Stimulated activated CD4-positive, alpha-beta T cell treated with anti-CD3 and anti-CD28 coated beads, TNF-alpha, amount 100 ng/mL, for 48 hours (primary cell): ENCODE results near the gene SRSF12.
"Not testable (repeated sequence)": the region's sequence is repeated elsewhere in the genome, so short reads cannot be mapped to it uniquely, and the experiment has no call there.

Experiments
- DNase-seq, 3 donors: peaks; one replicate each; pipeline ENCODE4 v3.0.0-alpha.2; 2020; ENCODE audit warnings: low read depth in 3 of 3

SRSF12 gene

DNA sequence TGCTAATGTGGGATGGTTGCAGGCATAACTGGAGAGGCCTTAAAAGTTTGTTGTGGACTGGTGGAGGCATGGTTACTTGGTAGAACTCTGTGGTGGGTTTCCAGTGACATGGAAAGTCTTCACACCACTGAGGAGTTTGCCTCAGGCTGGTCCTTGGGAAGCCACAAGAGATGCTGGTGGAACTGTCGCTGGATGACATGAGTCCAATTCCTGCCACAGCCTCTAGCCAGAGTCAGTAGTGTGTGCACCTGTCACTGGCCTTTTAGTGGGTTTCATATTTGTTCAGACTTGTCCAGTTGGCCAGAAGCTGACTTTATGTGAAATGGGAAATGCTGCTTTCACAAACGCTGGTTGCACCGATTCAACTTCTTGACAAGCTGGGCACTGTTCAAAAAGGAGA is 13.7 kb upstream of the SRSF12 start:
- DNase-seq, result no peak

DNA sequence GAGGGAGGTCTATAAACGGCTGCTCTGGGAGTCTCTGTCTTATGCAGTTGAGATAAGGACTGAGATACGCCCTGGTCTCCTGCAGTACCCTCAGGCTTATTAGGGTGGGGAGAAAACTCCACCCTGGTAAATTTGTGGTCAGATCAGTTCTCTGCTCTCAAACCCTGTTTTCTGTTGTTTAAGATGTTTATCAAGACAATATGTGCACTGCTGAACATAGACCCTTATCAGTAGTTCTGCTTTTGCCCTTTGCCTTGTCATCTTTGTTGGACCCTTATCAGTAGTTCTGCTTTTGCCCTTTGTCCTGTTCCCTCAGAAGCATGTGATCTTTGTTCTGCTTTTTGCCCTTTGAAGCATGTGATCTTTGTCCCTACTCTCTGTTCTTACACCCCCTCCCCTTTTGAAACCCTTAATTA is 10.4 kb upstream of the SRSF12 start:
- DNase-seq, result not testable (repeated sequence)

DNA sequence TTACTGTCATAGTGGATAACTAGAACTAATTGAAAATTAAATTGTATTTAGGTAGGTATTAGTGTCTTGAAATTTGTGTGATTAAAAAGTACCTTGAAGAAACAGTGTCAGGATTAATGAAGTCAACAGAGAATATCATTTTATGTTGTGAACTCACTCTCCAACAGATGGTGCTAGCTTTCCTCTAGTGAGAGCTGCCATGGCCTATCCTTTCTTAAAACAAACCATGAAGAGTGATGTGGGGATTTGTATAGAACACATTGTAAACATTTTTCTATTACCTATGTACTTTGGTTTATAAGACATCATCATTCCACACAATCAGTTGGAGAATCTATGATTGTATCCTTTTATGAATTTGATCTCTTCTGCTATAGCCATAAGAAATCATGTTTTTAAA is 4.8 kb upstream of the SRSF12 start:
- DNase-seq, result no peak

DNA sequence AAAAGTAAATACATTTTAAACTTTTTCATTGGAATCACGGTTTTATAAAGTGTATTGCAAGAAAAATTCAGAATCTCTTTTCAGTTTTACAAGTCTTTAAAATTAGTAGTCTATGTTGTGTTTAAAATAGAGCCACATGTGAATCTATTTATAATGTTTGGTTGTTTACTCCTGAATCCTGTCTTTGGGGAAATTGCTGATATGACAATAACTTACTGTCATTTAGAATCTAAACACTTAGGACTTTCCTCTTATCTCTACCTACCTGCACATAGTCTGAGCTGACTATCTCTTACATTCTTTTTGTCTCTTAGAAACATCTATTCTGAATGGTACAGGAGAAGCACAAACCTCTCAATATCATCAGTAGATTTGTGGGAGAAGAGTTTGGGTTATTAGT is 4.1 kb upstream of the SRSF12 start:
- DNase-seq, result no peak

DNA sequence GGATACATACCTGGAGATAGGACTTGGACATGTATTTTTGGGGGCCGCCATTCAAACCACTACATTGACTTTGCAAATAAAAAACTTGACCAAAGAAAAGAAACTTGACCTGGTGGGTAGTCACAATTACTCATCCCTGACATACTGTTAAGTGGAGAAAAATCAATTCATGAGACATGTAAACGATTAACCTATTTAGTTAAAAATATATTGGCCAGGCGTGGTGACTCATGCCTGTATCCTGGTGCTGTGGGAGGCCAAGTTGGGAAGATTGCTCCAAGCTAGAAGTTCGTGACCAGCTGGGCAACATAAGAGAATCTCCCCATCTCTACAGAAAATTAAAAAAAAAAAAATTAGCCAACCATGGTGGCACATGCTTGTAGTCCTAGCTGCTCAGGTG is 2.5 kb upstream of the SRSF12 start:
- no peak for DNase-seq

DNA sequence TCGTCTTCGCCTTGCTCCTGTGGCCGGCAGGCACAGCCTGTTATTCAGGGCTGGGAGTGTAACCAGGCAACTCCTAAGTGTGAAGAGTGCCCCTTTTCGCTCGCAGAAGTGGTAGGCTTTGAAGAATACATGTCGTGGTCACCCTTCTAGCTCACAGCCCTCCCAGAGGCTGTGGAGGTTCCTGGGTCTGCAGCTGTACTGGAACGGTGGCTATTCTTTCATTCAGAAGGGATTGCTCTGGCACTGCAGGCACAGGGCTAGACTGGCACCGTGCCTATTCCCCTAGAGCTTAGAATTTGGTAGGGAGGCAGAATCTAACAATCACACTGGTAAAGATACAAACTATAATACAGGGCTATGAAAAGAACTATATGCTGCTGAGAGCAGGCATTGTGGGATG is 1.1 kb upstream of the SRSF12 start:
- no peak for DNase-seq

DNA sequence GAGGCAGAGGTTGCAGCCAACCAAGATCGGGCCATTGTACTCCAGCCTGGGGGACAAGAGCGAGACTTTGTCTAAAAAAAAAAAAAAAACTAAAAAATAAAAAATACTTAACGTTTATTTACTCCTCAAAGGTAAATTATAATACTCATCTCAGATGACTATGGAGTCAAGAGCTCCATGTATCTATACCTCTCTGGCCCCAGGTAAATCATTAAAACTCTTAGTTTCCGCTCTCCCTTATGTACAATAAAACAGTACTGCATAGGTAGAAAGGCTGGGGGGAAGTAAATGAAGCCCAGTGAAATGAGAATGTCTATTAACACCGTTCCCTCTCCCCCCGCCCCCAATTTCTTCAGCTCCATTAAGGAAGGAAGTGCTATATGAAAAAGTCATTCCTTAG is 1.2 kb downstream of the SRSF12 start:
- DNase-seq, result no peak

DNA sequence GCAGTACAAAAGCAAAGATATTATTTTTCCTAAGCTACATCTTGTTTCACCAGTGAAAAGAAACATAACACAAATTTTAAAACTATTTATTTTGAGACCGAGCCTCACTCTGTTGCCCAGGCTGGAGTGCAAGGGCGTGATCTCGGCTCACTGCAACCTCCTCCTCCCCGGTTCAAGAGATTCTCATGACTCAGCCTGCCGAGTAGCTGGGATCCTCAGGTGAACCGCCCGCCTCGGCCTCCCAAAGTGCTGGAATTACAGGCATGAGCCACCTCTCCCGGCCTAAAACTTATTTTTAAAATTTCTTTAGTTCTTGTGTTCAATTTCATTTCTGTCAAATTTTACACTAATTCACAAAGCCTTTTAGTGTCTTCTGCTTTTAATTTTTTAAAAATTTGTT is 5.9 kb downstream of the SRSF12 start:
- no peak for DNase-seq

DNA sequence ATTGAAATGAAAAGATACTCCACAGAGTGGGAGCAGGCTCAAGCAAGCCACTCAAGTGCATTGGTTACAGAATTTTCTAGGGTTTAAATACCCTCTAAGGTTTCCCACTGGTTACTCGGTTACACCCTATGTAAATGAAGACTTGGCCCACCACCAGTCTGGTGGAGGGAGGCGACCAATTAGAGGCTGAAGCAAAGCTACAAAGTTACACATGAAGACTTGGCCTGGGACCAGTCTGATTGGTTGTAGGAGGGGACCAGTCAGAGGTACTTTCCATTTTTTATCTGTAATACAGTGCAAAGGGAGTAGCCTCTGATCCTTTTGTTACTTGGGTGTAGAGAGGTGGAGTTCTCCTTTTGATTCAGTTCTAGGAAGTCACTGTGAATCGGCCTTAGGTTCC is 7.6 kb downstream of the SRSF12 start:
- no peak for DNase-seq

DNA sequence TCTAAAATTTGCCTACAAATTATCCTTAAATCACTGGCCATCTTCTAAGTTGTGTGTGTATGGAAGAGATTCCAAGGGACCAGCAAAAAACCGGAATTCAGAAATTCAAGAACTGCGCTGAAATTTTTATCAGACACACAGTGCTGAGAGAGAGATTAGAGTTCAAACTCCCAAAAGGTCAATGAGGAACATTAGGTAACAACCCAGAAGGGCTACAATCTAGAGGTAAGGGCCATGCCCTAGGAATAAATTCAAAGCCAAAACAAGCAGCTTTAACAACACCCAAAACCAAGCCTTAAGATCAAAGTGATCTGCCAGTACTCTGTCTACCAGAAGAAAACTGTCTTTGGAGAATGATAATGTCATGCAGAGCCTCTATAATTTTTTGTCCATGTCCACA is 17.8 kb downstream of the SRSF12 start:
- no peak for DNase-seq

DNA sequence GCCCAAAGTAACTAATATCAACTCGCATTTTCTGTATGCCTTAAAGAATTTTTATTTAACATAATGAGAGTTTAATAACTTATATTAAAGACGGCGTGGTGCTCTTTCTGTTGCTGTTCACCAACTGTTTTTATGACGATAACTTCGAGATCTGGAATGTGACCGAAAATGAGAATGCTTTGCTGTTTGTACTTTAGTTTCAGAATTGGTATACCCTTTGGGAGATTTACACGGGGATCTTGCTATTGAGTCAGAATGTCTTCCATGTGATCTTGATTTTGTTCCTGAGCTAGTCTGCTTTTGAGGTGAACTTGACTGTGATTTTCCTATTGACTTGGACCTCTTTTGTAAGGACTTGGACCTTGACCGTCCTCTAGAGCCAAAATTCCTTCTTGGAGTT is 19.4 kb downstream of the SRSF12 start:
- no peak for DNase-seq

DNA sequence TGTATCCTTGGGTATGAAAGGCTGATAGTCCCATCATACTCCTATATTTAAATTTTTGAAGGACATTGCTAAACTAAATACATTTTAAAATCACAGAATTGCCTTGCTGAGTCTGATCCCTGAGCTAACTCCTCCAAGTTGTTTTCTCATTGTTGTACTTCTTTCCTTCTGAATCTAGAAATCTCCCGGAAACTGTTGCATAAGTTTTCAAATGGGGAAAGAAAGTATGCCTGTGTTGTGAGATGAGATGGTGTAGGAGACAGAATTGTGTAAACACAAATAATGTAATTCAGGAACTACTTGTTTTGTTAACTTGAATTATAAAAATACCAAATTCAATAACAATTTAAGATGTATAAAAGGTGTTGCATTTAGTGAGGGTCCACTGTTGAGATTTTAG is 30.0 kb downstream of the SRSF12 start:
- DNase-seq, result no peak

DNA sequence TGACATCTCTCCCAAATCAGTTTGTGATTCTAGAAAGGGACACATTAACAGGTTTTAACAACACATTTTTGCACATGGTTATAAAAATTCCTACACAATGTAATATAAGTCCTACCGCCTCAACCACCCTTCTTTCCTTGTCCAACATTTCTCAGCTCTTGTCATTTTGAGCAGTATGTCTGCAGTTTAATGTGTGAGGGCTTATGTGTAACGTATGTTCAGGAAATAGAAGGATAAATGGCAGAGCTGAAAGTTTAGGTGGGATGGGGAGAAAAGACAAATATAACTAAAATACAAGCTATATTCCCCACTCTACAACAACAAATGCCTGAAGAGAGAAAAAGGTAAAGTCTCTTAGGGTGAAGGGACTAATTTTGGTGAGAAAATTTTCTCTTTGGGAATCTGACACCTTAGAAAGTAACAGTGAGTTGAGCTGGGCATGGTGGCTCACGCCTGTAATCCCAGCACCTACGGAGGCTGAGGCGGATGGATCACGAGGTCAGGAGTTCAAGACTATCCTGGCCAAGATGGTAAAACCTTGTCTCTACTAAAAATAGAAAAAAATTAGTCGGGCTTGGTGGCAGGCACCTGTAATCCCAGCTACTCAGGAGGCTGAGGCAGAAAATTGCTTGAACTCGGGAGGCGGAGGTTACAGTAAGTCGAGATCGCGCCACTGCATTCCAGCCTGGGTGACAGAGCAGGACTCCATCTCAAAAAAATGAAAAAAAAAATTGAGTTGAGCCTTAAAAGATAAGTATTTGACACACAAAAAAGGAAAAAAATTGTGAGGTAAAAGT is 32.3 kb downstream of the SRSF12 start:
- no peak for DNase-seq

DNA sequence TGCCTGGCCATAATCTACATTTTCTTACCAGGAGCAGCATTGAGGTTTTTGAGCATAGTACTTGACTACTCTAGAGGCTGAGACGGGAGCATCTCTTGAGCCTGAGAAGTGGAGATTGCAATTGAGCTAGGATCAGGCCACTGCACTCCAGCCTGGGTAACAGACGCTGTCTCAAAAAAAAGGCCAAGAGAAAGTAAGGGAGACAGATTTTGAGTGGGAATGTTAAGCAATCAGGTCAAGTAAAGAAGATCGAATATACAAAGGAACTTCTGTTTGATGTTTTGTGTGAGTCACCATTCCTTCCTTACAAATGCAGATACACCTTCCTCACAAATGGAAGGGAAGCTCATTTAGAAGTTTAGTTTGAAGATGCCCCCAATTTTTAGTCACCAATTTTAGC is 32.9 kb downstream of the SRSF12 start:
- DNase-seq, result no peak

DNA sequence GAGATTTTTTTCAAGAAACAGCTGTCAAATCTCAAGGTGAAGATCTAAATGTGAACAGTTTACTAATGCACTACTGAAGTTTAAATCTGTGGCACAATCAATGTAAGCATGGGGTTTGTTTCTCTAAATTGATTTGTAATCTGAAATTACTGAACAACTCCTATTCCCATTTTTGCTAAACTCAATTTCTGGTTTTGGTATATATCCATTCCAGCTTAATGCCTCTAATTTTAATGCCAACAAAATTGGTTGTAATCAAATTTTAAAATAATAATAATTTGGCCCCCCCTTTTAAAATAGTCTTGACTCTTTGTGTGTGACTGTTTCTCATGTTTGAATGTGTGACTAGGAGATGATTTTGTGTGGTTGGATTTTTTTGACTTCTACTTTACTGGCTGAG is 33.3 kb downstream of the SRSF12 start:
- DNase-seq, result no peak

DNA sequence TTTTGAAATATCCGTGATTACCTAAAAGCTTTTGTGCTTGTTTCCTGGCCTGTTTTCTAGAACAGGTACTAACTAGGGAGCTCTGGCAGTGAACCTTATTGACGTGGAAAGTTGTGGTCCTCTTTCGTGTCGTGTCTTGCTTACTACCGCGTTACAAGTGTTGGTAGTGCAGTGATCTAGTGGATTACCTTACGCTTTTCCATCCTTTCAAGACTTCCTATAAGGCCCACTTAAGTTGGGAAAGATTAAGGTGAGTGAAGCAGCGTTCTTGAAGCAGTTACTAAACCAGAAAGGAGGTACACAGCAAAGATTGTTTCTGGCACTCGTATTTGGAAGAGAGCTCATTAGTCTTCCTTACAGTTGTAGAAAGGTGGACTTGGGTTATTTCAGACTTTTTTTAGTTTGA is 35.4 kb downstream of the SRSF12 start:
- no peak for DNase-seq

DNA sequence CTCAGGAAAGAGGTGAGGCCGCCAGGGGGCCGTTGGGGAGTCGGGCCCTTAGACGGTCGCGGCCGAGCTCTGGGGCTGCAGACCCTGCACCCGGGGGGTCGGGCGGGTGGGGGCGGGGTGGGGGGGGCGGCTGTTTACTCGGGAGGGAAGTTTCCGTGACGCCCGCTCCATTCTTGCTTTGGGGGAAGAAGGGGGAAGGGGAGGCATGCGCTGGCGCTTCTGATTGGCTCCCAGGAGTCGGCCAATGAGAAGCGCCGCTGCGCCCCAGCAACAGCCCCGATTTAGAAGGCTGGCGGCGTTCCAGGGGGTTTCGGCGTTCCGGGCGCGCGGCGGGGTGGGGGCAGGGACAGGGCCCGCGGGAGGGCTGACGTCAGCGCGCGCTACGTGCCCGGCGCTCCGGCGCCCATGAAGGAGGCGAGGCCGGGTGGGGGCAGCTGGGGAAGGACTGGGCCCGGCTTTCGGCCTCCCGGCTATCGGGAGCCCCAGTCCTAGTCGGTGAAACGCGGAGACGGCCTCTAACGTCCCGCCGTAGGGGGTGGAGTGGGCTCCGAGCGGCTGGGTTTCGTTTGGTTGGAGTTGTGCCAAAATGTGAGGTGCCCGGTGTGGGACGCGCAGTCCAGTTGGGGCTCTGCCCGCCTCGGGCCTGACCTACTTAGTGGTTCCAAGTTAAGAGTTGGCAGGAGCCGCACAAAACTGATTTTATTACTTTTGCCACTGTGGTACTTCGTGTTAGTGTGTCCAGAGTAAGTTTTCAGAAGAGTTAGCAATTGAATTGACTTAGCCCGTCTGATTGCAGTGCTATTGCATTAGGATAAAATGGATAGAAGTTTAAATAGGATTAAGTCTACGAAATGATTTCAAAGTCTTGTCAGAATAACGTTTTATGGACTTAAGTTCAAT is 36.2 kb downstream of the SRSF12 start:
- peak; percentile 96 to 99 (median 98) for DNase-seq

DNA sequence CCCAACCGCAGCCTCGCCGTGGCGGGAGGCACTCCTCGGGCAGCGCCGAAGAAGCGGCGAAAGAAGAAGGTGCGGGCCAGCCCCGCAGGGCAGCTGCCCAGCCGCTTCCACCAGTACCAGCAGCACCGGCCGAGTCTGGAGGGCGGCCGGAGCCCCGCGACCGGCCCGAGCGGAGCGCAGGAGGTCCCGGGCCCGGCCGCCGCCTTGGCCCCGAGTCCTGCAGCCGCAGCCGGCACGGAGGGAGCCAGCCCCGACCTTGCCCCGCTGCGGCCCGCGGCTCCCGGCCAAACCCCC is 36.8 kb downstream of the SRSF12 start:
- no peak for DNase-seq

DNA sequence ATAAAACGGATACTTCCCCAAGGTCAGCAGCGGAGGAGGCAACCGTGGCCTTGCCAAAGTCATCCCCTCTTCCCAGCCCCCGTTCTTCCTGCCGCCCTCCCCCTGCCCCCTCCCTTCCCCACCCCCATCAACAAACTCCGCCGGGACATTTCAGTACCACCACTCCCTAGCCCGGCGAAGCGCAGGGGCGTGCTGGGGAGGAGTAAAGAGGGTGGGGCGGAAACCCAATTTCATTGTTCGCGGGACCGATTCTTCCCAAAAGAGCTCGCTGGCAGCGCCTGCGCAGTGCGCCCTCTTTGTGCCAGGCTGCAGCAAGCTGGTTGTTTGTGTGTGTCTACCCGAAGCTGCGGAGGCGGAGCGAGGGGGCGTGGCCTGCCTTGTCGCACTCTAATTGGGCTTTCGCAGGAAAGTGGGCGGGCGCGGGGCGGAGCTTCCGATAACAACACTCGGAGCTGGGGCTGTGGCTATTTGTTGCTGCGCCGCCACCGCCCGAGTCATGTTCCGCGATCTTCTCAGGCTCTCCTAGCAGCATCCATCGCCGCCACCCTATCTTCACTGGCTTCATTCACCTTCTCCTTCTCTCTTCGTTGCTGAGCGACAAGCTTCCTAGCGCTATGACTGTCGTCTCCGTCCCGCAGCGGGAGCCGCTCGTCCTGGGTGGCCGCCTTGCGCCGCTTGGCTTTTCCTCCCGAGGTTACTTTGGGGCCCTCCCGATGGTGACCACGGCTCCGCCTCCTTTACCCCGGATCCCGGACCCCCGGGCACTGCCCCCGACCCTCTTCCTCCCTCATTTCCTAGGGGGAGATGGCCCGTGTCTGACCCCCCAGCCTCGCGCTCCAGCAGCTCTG is 37.4 kb downstream of the SRSF12 start, which contains the start of gene PNRC1:
Gene PNRC1, plus strand, starts transcription at position 471 of the 848 bp plus-strand sequence. Its CDS starts 144 bp downstream, at position 615.
- peak; percentile 100 for DNase-seq

DNA sequence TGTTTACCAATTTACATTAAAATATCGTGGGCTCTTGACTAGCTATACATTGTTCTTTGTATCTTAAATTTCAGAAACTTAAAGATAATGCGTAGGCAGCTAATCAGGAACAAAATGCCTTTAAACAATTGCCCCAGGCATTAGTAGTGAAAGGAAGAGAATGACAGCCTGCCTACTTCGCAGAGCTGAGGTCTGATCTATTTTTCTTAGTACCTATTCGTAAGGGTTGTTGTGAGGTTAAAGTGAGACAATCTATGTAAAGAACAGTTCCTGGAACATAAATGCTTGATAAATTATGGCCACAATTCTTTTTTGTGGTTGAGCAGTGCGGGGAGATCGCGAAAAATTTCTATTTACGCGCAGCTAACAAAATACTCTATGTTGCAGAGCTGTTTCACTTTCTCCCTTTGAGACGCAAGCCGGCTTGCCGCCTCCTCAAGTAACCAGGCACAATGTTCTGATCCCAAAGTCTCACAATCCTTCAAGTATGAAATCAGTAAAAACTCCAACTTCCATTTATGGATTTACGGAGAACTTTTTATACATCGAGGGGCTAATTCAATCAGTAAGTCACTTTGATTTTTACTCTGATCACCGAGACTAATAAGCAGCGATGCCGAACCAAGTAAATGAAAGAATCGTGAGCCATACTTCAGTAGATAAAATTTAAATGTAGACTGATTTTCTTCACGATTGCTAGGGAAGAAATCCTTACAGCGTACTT is 38.2 kb downstream of the SRSF12 start:
- DNase-seq, result peak; percentile 10 to 27 (median 15)

DNA sequence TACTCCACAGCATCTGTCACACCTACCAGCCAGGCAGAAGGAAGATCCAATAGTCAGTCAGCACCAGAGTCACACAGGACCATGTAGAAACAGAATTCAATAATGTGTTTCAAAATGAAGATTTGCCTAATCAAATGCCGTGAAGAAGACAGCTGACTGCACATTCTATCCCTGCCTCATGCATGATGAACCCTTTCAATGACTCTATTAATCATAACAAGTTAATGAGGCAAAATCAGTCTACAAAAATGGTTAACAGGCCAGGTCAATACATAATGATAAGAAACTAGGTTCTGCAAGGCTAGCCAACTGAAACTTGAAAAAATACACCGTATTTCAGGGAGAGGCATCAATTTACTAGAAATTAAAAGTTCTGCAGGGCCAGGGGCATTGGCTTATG is 44.0 kb downstream of the SRSF12 start:
- no peak for DNase-seq
